GM21526 (cell line): ENCODE measurements around the gene TIMD4.

ENCODE experiments used
- ATAC-seq: cut with Tn5 transposase; IDR thresholded peaks from one replicate; pipeline ENCODE4 v1.9.1; 2021; ENCODE audit warnings: moderate library complexity; ENCODE audit not compliant: unreplicated experiment, low FRiP score

TIMD4 gene

GRCh38 chr5:156870498-156870839 is 92.6 kb downstream of the TIMD4 start:
- no peak for ATAC-seq
